BE2C (cell line): ENCODE measurements around the gene CELF1.
"Not testable (repeated sequence)": the region's sequence is repeated elsewhere in the genome, so short reads cannot be mapped to it uniquely, and the experiment has no call there.

Source experiments
- DNase-seq: peaks from one replicate; pipeline ENCODE4 v3.0.0-alpha.2; 2020
- H3K27me3 ChIP-seq: fragments of 250-450 bp; sonication (Bioruptor Pico); 2 replicates; pipeline ENCODE4 v1.5.1; 2020; ENCODE audit warnings: mild to moderate bottlenecking
- H3K36me3 ChIP-seq: fragments of 250-450 bp; sonication (Bioruptor Pico); 2 replicates; pipeline ENCODE4 v1.5.1; 2020; ENCODE audit warnings: mild to moderate bottlenecking
- H3K4me1 ChIP-seq: fragments of 250-450 bp; sonication (Bioruptor Pico); 2 replicates; pipeline ENCODE4 v1.5.1; 2020
- H3K4me3 ChIP-seq: 2 replicates; pipeline ENCODE4 v1.5.1; 2011; ENCODE audit warnings: low read depth, low read length
- H3K9me3 ChIP-seq: fragments of 250-450 bp; sonication (Bioruptor Pico); 2 replicates; pipeline ENCODE4 v1.5.1; 2020
- TF ChIP-seq, protein P1 (sequence below): IDR thresholded peaks from 2 replicates; pipeline ENCODE4 v1.5.1; 2012; ENCODE audit warnings: mild to moderate bottlenecking, low read depth, low read length

The CELF1 gene

DNA sequence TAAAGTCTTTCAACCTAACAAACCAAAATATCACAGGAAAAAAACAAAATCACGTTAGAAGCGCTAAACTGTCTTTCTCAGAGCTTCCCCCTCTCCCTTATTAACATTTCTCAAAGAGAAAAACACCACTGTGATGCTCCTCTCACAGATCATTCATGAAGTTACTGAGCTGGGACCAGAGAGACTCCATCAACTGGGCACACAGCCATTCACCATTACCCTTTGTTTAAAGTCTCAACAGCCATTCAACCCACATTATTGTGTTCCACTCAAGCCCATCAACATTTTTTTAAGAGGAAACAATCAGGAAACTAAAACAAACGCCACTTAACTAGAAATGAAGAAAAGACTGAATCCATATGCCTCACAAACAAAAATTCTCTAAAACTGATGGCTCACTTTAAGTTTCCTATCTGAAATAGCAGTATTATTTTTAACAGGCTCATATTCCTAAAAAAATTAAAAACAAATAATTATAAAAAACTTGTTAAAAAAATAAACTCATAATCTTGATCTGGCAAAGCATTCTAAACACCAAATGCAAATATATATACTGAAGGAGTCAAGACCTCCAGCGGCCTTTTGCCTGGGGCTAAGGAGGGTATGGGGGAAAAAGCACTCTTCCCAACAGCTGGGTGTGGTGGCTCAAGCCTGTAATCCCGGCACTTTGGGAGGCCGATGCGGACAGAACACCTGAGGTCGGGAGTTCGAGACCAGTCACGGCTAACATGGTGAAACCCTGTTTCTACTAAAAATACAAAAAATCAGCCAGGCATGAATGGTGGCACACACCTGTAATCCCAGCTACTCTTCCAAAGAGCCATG is 14.0 kb downstream of the CELF1 start:
- no peaks in the 10 kb centered on the region for H3K9me3 ChIP-seq
- no peaks in the 10 kb centered on the region for H3K27me3 ChIP-seq
- H3K4me3 ChIP-seq, result no peak overlapping the region
- no peak for DNase-seq
- no peaks in the 10 kb centered on the region for H3K36me3 ChIP-seq
- TF ChIP-seq, protein P1, sequence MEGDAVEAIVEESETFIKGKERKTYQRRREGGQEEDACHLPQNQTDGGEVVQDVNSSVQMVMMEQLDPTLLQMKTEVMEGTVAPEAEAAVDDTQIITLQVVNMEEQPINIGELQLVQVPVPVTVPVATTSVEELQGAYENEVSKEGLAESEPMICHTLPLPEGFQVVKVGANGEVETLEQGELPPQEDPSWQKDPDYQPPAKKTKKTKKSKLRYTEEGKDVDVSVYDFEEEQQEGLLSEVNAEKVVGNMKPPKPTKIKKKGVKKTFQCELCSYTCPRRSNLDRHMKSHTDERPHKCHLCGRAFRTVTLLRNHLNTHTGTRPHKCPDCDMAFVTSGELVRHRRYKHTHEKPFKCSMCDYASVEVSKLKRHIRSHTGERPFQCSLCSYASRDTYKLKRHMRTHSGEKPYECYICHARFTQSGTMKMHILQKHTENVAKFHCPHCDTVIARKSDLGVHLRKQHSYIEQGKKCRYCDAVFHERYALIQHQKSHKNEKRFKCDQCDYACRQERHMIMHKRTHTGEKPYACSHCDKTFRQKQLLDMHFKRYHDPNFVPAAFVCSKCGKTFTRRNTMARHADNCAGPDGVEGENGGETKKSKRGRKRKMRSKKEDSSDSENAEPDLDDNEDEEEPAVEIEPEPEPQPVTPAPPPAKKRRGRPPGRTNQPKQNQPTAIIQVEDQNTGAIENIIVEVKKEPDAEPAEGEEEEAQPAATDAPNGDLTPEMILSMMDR, result no peak
- H3K4me1 ChIP-seq, result no peaks in the 10 kb centered on the region

DNA sequence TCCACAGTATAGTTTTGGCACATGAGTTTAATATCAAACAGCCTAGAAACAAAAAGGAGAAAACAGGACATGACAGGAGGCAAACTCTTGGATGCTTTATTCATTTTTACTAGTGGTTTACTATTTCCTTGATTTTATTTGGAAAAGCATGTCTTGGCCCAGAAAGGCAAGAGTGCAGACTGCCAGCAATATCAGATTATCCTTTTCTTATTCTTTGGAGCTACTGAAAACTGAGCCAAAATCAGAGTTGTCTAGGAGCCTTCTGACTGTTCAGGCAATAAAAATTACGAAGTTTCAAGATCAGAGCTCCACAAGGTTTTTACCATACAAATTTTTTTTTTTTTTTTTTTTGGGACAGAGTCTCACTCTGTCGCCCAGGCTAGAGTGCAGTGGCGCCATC is 16.0 kb downstream of the CELF1 start:
- Histone ChIP-seq H3K36me3 (no peaks in the 10 kb centered on the region), H3K4me1 (no peaks in the 10 kb centered on the region), H3K9me3 (no peaks in the 10 kb centered on the region), H3K4me3 (no peak overlapping the region), H3K27me3 (no peaks in the 10 kb centered on the region)
- no peak for DNase-seq
- TF ChIP-seq, protein P1, result no peak

DNA sequence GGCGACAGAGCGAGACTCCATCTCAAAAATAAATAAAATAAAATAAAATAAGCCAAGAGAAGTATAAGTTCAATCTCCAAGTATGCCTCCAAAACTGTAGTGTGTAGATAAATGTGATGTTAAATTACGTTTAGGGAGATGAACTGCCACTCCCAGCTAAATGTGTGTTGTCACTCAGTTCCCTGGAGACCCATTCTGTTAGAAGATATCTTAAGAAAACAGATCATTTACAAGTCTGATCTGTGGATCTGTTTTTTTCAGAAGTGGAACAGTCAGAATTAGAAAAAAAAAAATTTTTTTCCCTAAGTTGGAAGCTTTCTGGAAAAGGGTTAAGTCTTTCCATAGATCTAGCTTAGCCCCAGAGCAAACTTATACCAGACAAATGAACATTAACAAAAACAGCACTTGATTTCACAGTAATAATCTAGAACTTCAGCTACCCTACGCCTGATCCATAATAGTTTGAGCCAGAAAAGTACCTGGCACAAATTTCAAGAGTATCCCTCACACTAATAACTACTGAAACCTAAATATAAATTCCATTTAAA is 18.2 kb downstream of the CELF1 start:
- TF ChIP-seq, protein P1, result no peak

DNA sequence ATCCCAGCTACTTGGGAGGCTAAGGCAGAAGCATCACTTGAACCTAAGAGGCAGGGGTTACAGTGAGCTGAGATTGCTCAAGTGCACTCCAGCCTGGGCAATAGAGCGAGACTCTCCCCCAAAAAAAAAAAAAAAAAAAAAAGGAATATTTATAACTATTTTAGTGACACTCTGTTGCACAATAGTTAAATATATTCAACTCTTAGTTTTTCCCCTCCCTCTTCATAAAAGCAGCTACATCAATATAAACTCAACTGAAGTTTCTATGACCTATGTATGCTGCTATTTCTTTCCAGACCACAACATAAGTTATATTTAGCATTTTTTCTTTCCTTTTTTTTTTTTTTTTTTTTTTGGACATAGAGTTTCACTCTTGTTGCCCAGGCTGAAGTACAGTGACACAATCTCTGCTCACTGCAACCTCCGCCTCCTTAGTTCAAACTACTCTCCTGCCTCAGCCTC is 19.2 kb downstream of the CELF1 start:
- TF ChIP-seq, protein P1, result no peak
- no peaks in the 10 kb centered on the region for H3K4me1 ChIP-seq
- H3K27me3 ChIP-seq, result no peaks in the 10 kb centered on the region
- no peak for DNase-seq
- no peaks in the 10 kb centered on the region for H3K9me3 ChIP-seq
- no peak overlapping the region for H3K4me3 ChIP-seq
- no peaks in the 10 kb centered on the region for H3K36me3 ChIP-seq

More for the DNA sequence above, 18.2 kb downstream of the CELF1 start:
- no peak for DNase-seq
- Histone ChIP-seq H3K4me3 (no peak overlapping the region), H3K27me3 (no peaks in the 10 kb centered on the region), H3K4me1 (no peaks in the 10 kb centered on the region), H3K36me3 (no peaks in the 10 kb centered on the region), H3K9me3 (no peaks in the 10 kb centered on the region)

DNA sequence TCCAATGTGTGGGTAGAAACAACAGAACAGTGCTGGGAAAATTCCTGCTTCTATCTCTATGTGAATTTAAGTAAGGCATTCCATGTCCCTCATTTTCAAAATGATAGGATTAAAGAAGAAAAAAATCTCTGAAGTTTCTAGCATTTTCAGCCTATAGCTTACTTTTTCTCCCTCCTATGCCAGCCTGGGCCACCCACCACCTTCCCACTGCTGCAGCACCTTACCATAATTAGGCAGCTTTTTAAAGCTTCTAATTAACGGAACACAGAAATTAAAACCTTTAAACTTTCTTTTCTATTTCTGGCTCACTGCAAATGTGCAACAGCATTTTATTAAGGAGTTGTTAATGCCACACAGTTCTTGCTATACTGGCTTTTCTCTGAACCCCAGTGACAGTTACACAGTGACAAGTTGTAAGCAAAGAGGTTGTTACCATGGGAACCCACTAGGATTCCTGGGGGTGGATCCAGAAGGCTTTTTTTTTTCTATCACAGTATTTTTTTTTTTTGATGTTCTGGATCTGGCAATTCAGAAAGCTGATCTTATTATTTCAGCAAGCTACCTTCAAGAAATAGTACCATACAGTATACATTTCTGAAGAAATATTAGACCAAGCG is 20.2 kb downstream of the CELF1 start:
- no peak for DNase-seq
- TF ChIP-seq, protein P1, result no peak
- no peaks in the 10 kb centered on the region for H3K9me3 ChIP-seq

DNA sequence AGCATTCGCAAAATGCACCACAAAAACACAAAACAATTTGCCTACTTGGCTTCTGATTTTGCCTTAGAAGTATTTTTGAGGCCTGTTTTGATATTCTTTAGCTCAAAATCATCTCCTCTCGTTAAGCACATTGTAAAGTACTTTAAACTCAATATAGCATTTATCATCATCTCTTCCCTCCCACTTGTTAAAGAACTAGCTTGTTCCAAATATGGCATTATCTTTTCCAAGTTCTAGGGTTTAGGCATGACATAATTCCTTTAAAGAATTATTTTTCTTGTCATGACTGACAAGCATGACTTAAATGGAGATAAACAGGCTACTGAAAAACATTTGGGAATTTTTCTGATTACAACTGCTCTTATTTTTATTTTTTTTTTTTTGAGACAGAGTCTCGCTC is 21.3 kb downstream of the CELF1 start:
- H3K36me3 ChIP-seq, result no peaks in the 10 kb centered on the region
- H3K27me3 ChIP-seq, result no peaks in the 10 kb centered on the region
- no peak overlapping the region for H3K4me3 ChIP-seq
- TF ChIP-seq, protein P1, result no peak
- no peaks in the 10 kb centered on the region for H3K4me1 ChIP-seq
- H3K9me3 ChIP-seq, result no peaks in the 10 kb centered on the region
- no peak for DNase-seq

More for the DNA sequence above, 20.2 kb downstream of the CELF1 start:
- Histone ChIP-seq H3K4me1 (no peaks in the 10 kb centered on the region), H3K36me3 (no peaks in the 10 kb centered on the region), H3K4me3 (no peak overlapping the region), H3K27me3 (no peaks in the 10 kb centered on the region)

DNA sequence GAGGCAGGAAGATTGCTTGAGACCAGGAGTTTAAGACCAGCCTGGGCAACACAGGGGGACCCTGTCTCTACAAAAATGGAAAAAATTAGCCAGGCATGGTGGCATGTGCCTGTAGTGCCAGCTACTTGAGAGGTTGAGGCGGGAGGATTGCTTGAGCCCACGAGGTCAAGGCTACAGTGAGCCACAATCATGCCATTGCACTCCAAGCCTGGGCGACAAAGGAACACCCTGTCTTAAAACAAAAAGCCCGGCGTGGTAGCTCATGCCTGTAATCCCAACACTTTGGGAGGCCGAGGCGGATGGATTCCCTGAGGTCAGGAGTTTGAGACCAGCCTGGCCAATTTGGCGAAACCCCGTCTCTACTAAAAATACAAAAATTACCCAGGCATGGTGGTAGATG is 22.2 kb downstream of the CELF1 start:
- DNase-seq, H3K4me1 ChIP-seq, H3K4me3 ChIP-seq, H3K36me3 ChIP-seq, H3K27me3 ChIP-seq, H3K9me3 ChIP-seq: not testable (repeated sequence)
